Tibial nerve (tissue), 4 donors: ENCODE results near the gene SLC6A8. TPM values are rescaled to one million over a fixed set of nuclear protein-coding genes. Genes with fewer than 3 reads are reported as not detected.

Experiments used
- small RNA-seq: library from RNA; depleted of rRNA; stranded (forward); fragments of <200 nt; gene quantifications from one replicate; pipeline ENCODE3, GENCODE V24; 2016
- total RNA-seq, 4 donors: library from RNA; depleted of rRNA; stranded (reverse); fragments of >200 nt; gene quantifications; one replicate each; pipeline ENCODE4 v1.1.0, GENCODE V29; 2016

SLC6A8 gene
- total RNA-seq, 4 donors from 2014 or later: 14.4 to 26.7 (median 21.9) TPM

Small RNA genes lying within 50 kb of the gene (small RNA-seq; reads per million reads assigned to genes)
- not detected for gene RN7SL687P

Other genes with a start within 250 kb of the SLC6A8 start
- 1 to 10 TPM; 1.5 to 4.4 (median 3.3) TPM for gene TREX2, start 241.9 kb upstream of the SLC6A8 start, total RNA-seq
- gene HAUS7, start 217.3 kb upstream of the SLC6A8 start, total RNA-seq: 10 to 100 TPM; 27.8 to 79.8 (median 30.6) TPM
- 100 to 1,000 TPM in 1 of 4 donors, 10 to 100 TPM in 3; 25.6 to 103 (median 59.0) TPM for gene BGN, start 192.9 kb upstream of the SLC6A8 start, total RNA-seq
- not detected for gene ATP2B3, start 170.3 kb upstream of the SLC6A8 start, total RNA-seq
- gene CCNQ, start 88.8 kb upstream of the SLC6A8 start, total RNA-seq: 10 to 100 TPM; 26.4 to 36.9 (median 32.2) TPM
- not detected for gene DUSP9, start 40.7 kb upstream of the SLC6A8 start, total RNA-seq
- 1 to 10 TPM in 2 of 4 donors, under 1 TPM in 1, not detected in 1; 0.63 to 4.5 (median 3.6) TPM for gene PNCK, start 14.1 kb upstream of the SLC6A8 start, total RNA-seq
- 100 to 1,000 TPM in 3 of 4 donors, 10 to 100 TPM in 1; 99.0 to 126 (median 114) TPM for gene BCAP31, start 36.5 kb downstream of the SLC6A8 start, total RNA-seq
- 10 to 100 TPM; 13.0 to 36.6 (median 15.0) TPM for gene ABCD1, start 36.9 kb downstream of the SLC6A8 start, total RNA-seq
- gene PLXNB3, start 76.3 kb downstream of the SLC6A8 start, total RNA-seq: 10 to 100 TPM; 45.4 to 77.7 (median 50.3) TPM
- 1 to 10 TPM in 2 of 4 donors, under 1 TPM in 2; 0.87 to 5.1 (median 1.4) TPM for gene SRPK3, start 93.1 kb downstream of the SLC6A8 start, total RNA-seq
- gene IDH3G, start 106.4 kb downstream of the SLC6A8 start, total RNA-seq: 100 to 1,000 TPM in 1 of 4 donors, 10 to 100 TPM in 3; 48.9 to 101 (median 83.2) TPM
- 100 to 1,000 TPM in 3 of 4 donors, 10 to 100 TPM in 1; 93.6 to 156 (median 131) TPM for gene SSR4, start 106.7 kb downstream of the SLC6A8 start, total RNA-seq
- 10 to 100 TPM; 19.9 to 24.6 (median 21.2) TPM for gene PDZD4, start 142.6 kb downstream of the SLC6A8 start, total RNA-seq
- gene L1CAM, start 198.2 kb downstream of the SLC6A8 start, total RNA-seq: 10 to 100 TPM; 23.7 to 53.7 (median 46.3) TPM
- gene AVPR2, start 216.7 kb downstream of the SLC6A8 start, total RNA-seq: 1 to 10 TPM; 2.1 to 9.3 (median 5.7) TPM
- 10 to 100 TPM; 23.0 to 90.9 (median 32.7) TPM for gene ARHGAP4, start 238.3 kb downstream of the SLC6A8 start, total RNA-seq
- gene NAA10, start 247.1 kb downstream of the SLC6A8 start, total RNA-seq: 100 to 1,000 TPM in 1 of 4 donors, 10 to 100 TPM in 3; 48.0 to 152 (median 73.8) TPM